Endothelial cell of umbilical vein (primary cell): Measurements from ENCODE around the gene ABTB2. TPM values are rescaled to one million over a fixed set of nuclear protein-coding genes. Genes with fewer than 3 reads are reported as not detected.

Experiments
- BruUV-seq: library from RNA; stranded (reverse); fragments of 400-500 nt; replicated peaks from 2 replicates; lab custom pipeline; 2021; lab: Mats Ljungman, UMichigan
- CTCF ChIA-PET: fragments of 300-600, 350-600 bp; sonication (Branson Sonifier 250); formaldehyde crosslinking; loops from one replicate; lab custom pipeline; 2021; ENCODE audit warnings: antibody characterized with exemption, inconsistent platforms; lab: Charles Lee
- POLR2A ChIA-PET: fragments of 300-600, 350-600 bp; sonication (Branson Sonifier 250); formaldehyde crosslinking; loops from one replicate; lab custom pipeline; 2021; ENCODE audit warnings: antibody characterized with exemption, inconsistent platforms; lab: Charles Lee
- DNase-seq: peaks from one replicate; pipeline ENCODE4 v3.0.0-alpha.2; 2011; ENCODE audit warnings: low read depth, low spot score
- FAIRE-seq: peaks from 2 replicates; lab custom pipeline; 2011; peaks lifted over from hg19 to GRCh38; lab: Jason Lieb, UNC
- H2AFZ ChIP-seq: 2 replicates; pipeline ENCODE4 v1.6.0; 2012; ENCODE audit warnings: low read depth, low read length, control low read depth, inconsistent platforms
- H3K27ac ChIP-seq: 2 replicates; pipeline ENCODE4 v1.5.1; 2011; ENCODE audit warnings: low read depth, mild to moderate bottlenecking, control low read depth, low read length, moderate library complexity; ENCODE audit not compliant: insufficient read depth
- H3K27me3 ChIP-seq, 2 experiments: 2 replicates each; pipeline versions ENCODE4 v1.6.0 to v1.6.1; 2011; ENCODE audit warnings: low read length in 2 of 2, mixed read lengths in 1 of 2; ENCODE audit not compliant: control insufficient read depth in 2 of 2, insufficient read depth in 2 of 2
- H3K36me3 ChIP-seq, 2 experiments: 2 replicates in 1 of 2; 3 replicates in 1 of 2; pipeline ENCODE4 v1.5.1; 2011; ENCODE audit warnings: low read length in 2 of 2, mild to moderate bottlenecking in 1 of 2, moderate library complexity in 1 of 2; ENCODE audit not compliant: control insufficient read depth in 2 of 2, insufficient read depth in 2 of 2; ENCODE audit errors: extremely low read depth in 1 of 2
- H3K4me1 ChIP-seq: 3 replicates; pipeline ENCODE4 v1.5.1; 2011; ENCODE audit warnings: mild to moderate bottlenecking, low read length; ENCODE audit not compliant: control insufficient read depth, insufficient read depth; ENCODE audit errors: extremely low read depth
- H3K4me2 ChIP-seq: 2 replicates; pipeline ENCODE4 v1.6.1; 2011; ENCODE audit warnings: low read length, control low read depth, mixed read lengths; ENCODE audit not compliant: insufficient read depth
- H3K4me3 ChIP-seq, 3 experiments: fragments of 200-600 bp in 1 of 3; sonication (generic), shearing (Covaris generic) in 1 of 3; replicated peaks in 1 of 3; 2 replicates each; pipeline ENCODE4 v1.5.1; 2011 to 2016; ENCODE audit warnings: control low read depth in 3 of 3, low read length in 3 of 3, mild to moderate bottlenecking in 2 of 3, inconsistent platforms in 1 of 3, low read depth in 1 of 3, moderate library complexity in 1 of 3; ENCODE audit not compliant: insufficient read depth in 1 of 3
- H3K79me2 ChIP-seq: 2 replicates; pipeline ENCODE4 v1.6.0; 2012; ENCODE audit warnings: low read length, inconsistent platforms; ENCODE audit not compliant: control insufficient read depth, insufficient read depth
- H3K9ac ChIP-seq: replicated peaks from 2 replicates; pipeline ENCODE3; 2011; ENCODE audit warnings: low read length, control low read depth; ENCODE audit not compliant: insufficient read depth; ENCODE audit errors: extremely low read depth
- H3K9me1 ChIP-seq: replicated peaks from 3 replicates; pipeline ENCODE4 v1.6.0; 2011; ENCODE audit warnings: mild to moderate bottlenecking, low read length; ENCODE audit not compliant: control insufficient read depth, insufficient read depth; ENCODE audit errors: extremely low read depth
- H3K9me3 ChIP-seq: replicated peaks from 2 replicates; pipeline ENCODE4 v1.5.1; 2012; ENCODE audit warnings: low read length, inconsistent platforms; ENCODE audit not compliant: control insufficient read depth, insufficient read depth
- H4K20me1 ChIP-seq: replicated peaks from 2 replicates; pipeline ENCODE3; 2011; ENCODE audit warnings: mild to moderate bottlenecking, low read length; ENCODE audit not compliant: control insufficient read depth, insufficient read depth; ENCODE audit errors: extremely low read depth
- EZH2 ChIP-seq: IDR thresholded peaks from 2 replicates; pipeline ENCODE4 v1.6.1; 2012; ENCODE audit warnings: borderline replicate concordance, low read depth, mild to moderate bottlenecking, moderate library complexity, low read length, inconsistent platforms; ENCODE audit not compliant: severe bottlenecking
- FOS ChIP-seq: IDR thresholded peaks from 2 replicates; pipeline ENCODE4 v1.6.1; 2011; ENCODE audit warnings: mild to moderate bottlenecking, low read length, moderate library complexity, borderline replicate concordance; ENCODE audit not compliant: insufficient read depth
- MAX ChIP-seq: IDR thresholded peaks from 2 replicates; pipeline ENCODE4 v1.6.1; 2011; ENCODE audit not compliant: insufficient read depth, insufficient read length
- POLR2A ChIP-seq: IDR thresholded peaks from 2 replicates; pipeline ENCODE4 v1.6.1; 2012; ENCODE audit warnings: low read depth, mild to moderate bottlenecking, control low read depth, low read length
- POLR2AphosphoS5 ChIP-seq: IDR thresholded peaks from 2 replicates; pipeline ENCODE4 v1.6.1; 2012; ENCODE audit warnings: low read depth, mild to moderate bottlenecking, control low read depth, low read length, moderate library complexity; ENCODE audit not compliant: insufficient read depth
- dilution Hi-C: fragments of 300-500 bp; cut with MboI; formaldehyde crosslinking; loops from one replicate; pipeline ENCODE4 v1.15.0; 2019; ENCODE audit warnings: low sequenced_read_pairs; ENCODE audit not compliant: extremely low pct_ligation_motif_present
- intact Hi-C: fragments of 100-400 bp; cut with micrococcal nuclease; formaldehyde crosslinking; loops from one replicate; pipeline ENCODE4 v1.10.0; 2022
- polyA plus RNA-seq, 4 experiments: library from polyadenylated mRNA; depleted of rRNA in 3 of 4; stranded (reverse) in 3 of 4; unstranded in 1 of 4; fragments of >200 nt; gene quantifications; 2 replicates each; pipeline versions ENCODE4 v1.2.1 to v1.2.3, GENCODE V29; 2011 to 2012; ENCODE audit warnings: missing spikeins in 1 of 4
- total RNA-seq: library from RNA; stranded (reverse); gene quantifications from 2 replicates; pipeline ENCODE4 v1.2.3, GENCODE V29; 2021

The ABTB2 gene
- total and polyA plus RNA-seq, 2 donors (not counting 3 experiments of a cell fraction or from before 2014, with no cell fraction given): 0.11 to 0.14 TPM

DNA sequence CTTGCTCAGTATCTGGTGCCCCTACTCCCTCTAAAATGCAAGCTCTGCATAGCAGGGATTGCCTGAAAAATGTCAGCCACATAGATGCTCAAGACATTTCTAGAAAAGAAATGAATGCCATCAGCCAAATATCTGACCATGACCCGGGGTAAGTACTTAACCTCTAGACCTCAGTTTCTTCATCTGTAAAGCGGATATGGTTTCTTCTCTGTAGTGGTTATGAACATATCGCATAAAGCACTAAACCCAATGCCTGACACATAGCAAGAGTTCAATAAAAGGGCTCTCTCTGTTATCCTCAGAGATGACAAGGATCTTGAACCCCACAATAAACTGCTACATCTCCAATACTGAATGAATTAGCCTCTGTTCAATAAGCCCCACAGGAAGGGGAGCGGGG is 122.6 kb downstream of the ABTB2 start:
- Histone ChIP-seq H2AFZ (no peak overlapping the region), H3K36me3 (no peaks in the 10 kb centered on the region), H3K4me2 (no peak overlapping the region), H3K79me2 (no peaks in the 10 kb centered on the region), H3K9ac (no peak overlapping the region), H3K4me3 (no peak overlapping the region), H4K20me1 (no peaks in the 10 kb centered on the region), H3K9me3 (no peaks in the 10 kb centered on the region), H3K27ac (no peak overlapping the region), H3K4me1 (peaks cover 6% of the 10 kb centered on the region), H3K9me1 (no peaks in the 10 kb centered on the region), H3K27me3 (peaks cover 2 to 3% of the 10 kb centered on the region in 2 experiments)
- BruUV-seq: no TSS peak
- intact Hi-C loops: no loop called here
- dilution Hi-C loops: no loop called here
- CTCF ChIA-PET: interaction anchor here (1.9 kb wide), 1 partner anchor 27 kb away, joined by 4 read pairs; no protein-coding TSS in a partner anchor
- no peak for FAIRE-seq
- DNase-seq: no peak
- no peak for TF ChIP-seq POLR2AphosphoS5
- no peak for TF ChIP-seq EZH2
- POLR2A ChIA-PET: no interaction called here

- Histone ChIP-seq H3K79me2 (no peaks in the 10 kb centered on the region), H3K4me1 (peaks cover 6% of the 10 kb centered on the region), H3K4me3 (no peak overlapping the region), H3K9me1 (no peaks in the 10 kb centered on the region), H3K4me2 (no peak overlapping the region), H3K27me3 (peaks cover 2 to 6% of the 10 kb centered on the region in 2 experiments), H2AFZ (no peak overlapping the region), H3K9me3 (no peaks in the 10 kb centered on the region), H3K36me3 (no peaks in the 10 kb centered on the region), H3K27ac (no peak overlapping the region), H3K9ac (no peak overlapping the region), H4K20me1 (no peaks in the 10 kb centered on the region)
- ChIA-PET POLR2A (no interaction called here), CTCF (interaction anchor here (1.9 kb wide), 1 partner anchor 28 kb away, joined by 4 read pairs; no protein-coding TSS in a partner anchor)
- BruUV-seq: no TSS peak
- FAIRE-seq: peak; percentile 42
- TF ChIP-seq MAX (no peak), POLR2A (no peak), FOS (no peak)
- peak; percentile 6 for DNase-seq
- dilution Hi-C loops: no loop called here
- intact Hi-C loops: no loop called here
These were observed 123.6 kb downstream of the ABTB2 start for GRCh38 chr11:34234086-34234740.
